Glutamatergic neuron (in vitro differentiated cells): Measurements from ENCODE around the gene FABP7. TPM values are rescaled to one million over a fixed set of nuclear protein-coding genes. Genes with fewer than 3 reads are reported as not detected.

Experiments used
- DNase-seq: peaks from one replicate; pipeline ENCODE4 v3.0.0; 2022
- H3K27ac Mint-ChIP-seq: one replicate; pipeline ENCODE4 v1.8.0; 2020; ENCODE audit warnings: mild to moderate bottlenecking, mixed read lengths, inconsistent platforms; ENCODE audit not compliant: unreplicated experiment
- H3K27me3 Mint-ChIP-seq: one replicate; pipeline ENCODE4 v1.8.0; 2020; ENCODE audit warnings: mild to moderate bottlenecking, moderate library complexity, mixed read lengths, inconsistent platforms; ENCODE audit not compliant: unreplicated experiment
- H3K36me3 Mint-ChIP-seq: one replicate; pipeline ENCODE4 v1.8.0; 2020; ENCODE audit warnings: mild to moderate bottlenecking, mixed read lengths, inconsistent platforms; ENCODE audit not compliant: unreplicated experiment
- H3K4me1 Mint-ChIP-seq: one replicate; pipeline ENCODE4 v1.8.0; 2020; ENCODE audit warnings: mild to moderate bottlenecking, low read depth, mixed read lengths, inconsistent platforms; ENCODE audit not compliant: unreplicated experiment
- H3K4me3 Mint-ChIP-seq: one replicate; pipeline ENCODE4 v1.8.0; 2020; ENCODE audit warnings: mild to moderate bottlenecking, mixed read lengths, inconsistent platforms; ENCODE audit not compliant: unreplicated experiment
- H3K9me3 Mint-ChIP-seq: one replicate; pipeline ENCODE4 v1.8.0; 2020; ENCODE audit warnings: mild to moderate bottlenecking, moderate library complexity, mixed read lengths, inconsistent platforms; ENCODE audit not compliant: unreplicated experiment
- CTCF ChIP-seq: fragments of 200-600 bp; sonication (generic); IDR thresholded peaks from one replicate; pipeline ENCODE4 v1.5.0; 2021; ENCODE audit not compliant: partially characterized antibody, unreplicated experiment
- total RNA-seq: library from RNA; stranded (reverse); fragmentation: NEBNext Ultra II Directional; extraction: Animal tissue kit (Norgen Biotek cat#: 25700); gene quantifications from one replicate; pipeline ENCODE4 v1.2.1, GENCODE V29; 2021; ENCODE audit not compliant: unreplicated experiment

Gene FABP7
- total RNA-seq, 1 donor from 2014 or later = 3.3 TPM

- Mint-ChIP-seq H3K4me1 (peaks cover 15% of the 10 kb centered on the region), H3K9me3 (peaks cover 3% of the 10 kb centered on the region), H3K27ac (peak overlapping the region; percentile 93), H3K36me3 (no peaks in the 10 kb centered on the region), H3K27me3 (no peaks in the 10 kb centered on the region), H3K4me3 (peak overlapping the region; percentile 62)
- DNase-seq = peak; percentile 24
- no peak for TF ChIP-seq CTCF
These were observed 53.5 kb downstream of the FABP7 start for GRCh38 chr6:122833021-122833491.

Other genes starting within 250 kb of the FABP7 start
- gene PKIB, start 169.3 kb upstream of the FABP7 start, total RNA-seq = 48.1 TPM
- gene SMPDL3A, start 9.5 kb downstream of the FABP7 start, total RNA-seq = 10.0 TPM
- 18.6 TPM for gene CLVS2, start 216.5 kb downstream of the FABP7 start, total RNA-seq